GM10248 (cell line): ENCODE measurements around the gene CETP.

Source experiments
- CTCF ChIA-PET: fragments of 300-600 bp; sonication (Branson Sonifier 250); formaldehyde crosslinking; extraction: SDS; loops from one replicate; lab custom pipeline; 2021; ENCODE audit warnings: antibody characterized with exemption; lab: Yijun Ruan, JAX
- POLR2A ChIA-PET: fragments of 350-650 bp; sonication (Branson Sonifier 250); formaldehyde crosslinking; extraction: SDS; loops from one replicate; lab custom pipeline; 2020; ENCODE audit warnings: antibody characterized with exemption; lab: Yijun Ruan, JAX
- DNase-seq: peaks from one replicate; pipeline ENCODE4 v3.0.0; 2012; ENCODE audit errors: extremely low spot score
- TF ChIP-seq, protein P1 (sequence below): IDR thresholded peaks from 2 replicates; pipeline ENCODE4 v1.5.1; 2012; ENCODE audit warnings: mild to moderate bottlenecking, low read depth; ENCODE audit errors: extremely low read depth, missing control alignments, control extremely low read depth

CETP gene

DNA sequence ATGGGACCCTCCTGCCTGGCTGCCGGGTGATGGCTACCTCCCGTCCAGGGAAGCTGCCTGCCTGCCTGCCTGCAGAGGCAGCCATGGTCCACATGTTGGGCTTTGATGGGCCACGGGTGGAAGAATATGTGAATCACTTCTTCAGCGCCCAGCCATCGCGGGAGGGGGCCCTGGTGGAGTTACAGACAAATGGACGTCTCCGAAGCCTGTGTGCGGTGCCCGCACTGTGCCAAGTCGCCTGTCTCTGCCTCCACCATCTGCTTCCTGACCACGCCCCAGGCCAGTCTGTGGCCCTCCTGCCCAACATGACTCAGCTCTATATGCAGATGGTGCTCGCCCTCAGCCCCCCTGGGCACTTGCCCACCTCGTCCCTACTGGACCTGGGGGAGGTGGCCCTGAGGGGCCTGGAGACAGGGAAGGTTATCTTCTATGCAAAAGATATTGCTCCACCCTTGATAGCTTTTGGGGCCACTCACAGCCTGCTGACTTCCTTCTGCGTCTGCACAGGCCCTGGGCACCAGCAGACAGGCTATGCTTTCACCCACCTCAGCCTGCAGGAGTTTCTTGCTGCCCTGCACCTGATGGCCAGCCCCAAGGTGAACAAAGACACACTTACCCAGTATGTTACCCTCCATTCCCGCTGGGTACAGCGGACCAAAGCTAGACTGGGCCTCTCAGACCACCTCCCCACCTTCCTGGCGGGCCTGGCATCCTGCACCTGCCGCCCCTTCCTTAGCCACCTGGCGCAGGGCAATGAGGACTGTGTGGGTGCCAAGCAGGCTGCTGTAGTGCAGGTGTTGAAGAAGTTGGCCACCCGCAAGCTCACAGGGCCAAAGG lies 64.4 kb downstream of the CETP start:
- no peak for DNase-seq
- POLR2A ChIA-PET: no interaction called here

DNA sequence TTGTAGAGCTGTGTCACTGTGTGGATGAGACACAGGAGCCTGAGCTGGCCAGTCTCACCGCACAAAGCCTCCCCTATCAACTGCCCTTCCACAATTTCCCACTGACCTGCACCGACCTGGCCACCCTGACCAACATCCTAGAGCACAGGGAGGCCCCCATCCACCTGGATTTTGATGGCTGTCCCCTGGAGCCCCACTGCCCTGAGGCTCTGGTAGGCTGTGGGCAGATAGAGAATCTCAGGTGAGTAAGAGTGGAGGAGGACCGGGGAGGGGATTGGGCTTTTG lies 65.0 kb downstream of the CETP start:
- TF ChIP-seq, protein P1, sequence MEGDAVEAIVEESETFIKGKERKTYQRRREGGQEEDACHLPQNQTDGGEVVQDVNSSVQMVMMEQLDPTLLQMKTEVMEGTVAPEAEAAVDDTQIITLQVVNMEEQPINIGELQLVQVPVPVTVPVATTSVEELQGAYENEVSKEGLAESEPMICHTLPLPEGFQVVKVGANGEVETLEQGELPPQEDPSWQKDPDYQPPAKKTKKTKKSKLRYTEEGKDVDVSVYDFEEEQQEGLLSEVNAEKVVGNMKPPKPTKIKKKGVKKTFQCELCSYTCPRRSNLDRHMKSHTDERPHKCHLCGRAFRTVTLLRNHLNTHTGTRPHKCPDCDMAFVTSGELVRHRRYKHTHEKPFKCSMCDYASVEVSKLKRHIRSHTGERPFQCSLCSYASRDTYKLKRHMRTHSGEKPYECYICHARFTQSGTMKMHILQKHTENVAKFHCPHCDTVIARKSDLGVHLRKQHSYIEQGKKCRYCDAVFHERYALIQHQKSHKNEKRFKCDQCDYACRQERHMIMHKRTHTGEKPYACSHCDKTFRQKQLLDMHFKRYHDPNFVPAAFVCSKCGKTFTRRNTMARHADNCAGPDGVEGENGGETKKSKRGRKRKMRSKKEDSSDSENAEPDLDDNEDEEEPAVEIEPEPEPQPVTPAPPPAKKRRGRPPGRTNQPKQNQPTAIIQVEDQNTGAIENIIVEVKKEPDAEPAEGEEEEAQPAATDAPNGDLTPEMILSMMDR: no peak
- ChIA-PET CTCF (interaction anchor here (1.2 to 7.3 kb wide), 5 partner anchors 9 to 62 kb away, joined by 3 to 38 read pairs (median 4); no protein-coding TSS in a partner anchor), POLR2A (no interaction called here)
- DNase-seq: no peak

More for the DNA sequence above, 64.4 kb downstream of the CETP start:
- CTCF ChIA-PET: interaction anchor here (1.2 to 7.3 kb wide), 7 partner anchors 9 to 61 kb away, joined by 3 to 38 read pairs (median 4); no protein-coding TSS in a partner anchor
- TF ChIP-seq, protein P1: no peak

DNA sequence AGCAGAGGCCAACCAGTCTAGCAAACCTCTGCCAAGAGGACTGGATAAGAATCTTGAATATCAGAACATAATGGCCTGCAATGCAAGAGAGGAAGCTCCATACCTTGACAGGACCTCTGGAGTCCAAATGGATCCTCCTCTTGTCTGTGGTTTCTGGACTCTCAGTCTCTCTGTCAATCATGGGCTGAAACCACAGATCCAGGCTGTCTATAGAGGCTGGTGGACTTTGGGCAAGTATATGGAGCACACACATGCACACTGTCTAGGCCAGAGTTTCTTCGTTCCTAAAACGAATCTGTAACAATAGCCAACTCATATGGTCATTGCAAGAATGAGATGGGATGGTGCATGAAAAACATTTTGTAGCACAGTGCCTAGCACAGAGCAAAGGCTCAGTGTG lies 65.3 kb downstream of the CETP start:
- CTCF ChIA-PET: interaction anchor here (1.2 to 7.3 kb wide), 5 partner anchors 10 to 62 kb away, joined by 3 to 38 read pairs (median 4); no protein-coding TSS in a partner anchor
- POLR2A ChIA-PET: no interaction called here
- DNase-seq: no peak
- TF ChIP-seq, protein P1: no peak

DNA sequence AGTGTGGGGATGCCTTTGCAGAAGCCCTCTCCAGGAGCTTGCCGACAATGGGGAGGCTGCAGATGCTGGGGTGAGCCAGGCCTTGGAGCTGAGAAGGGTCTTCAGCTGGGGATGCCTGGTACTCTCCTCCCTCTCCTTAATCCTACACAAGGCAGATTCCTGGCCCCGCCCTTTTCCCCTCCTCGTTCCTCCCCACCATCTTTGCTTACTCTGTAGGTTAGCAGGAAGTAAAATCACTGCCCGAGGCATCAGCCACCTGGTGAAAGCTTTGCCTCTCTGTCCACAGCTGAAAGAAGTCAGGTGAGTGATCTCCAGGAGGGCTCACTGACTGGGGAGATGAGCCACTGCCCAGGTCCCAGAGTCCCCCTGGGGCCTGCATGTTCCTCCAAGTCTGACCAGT lies 66.3 kb downstream of the CETP start:
- DNase-seq: no peak
- POLR2A ChIA-PET: no interaction called here
- CTCF ChIA-PET: interaction anchor here (1.0 to 7.3 kb wide), 3 partner anchors 18 to 63 kb away, joined by 3 to 38 read pairs (median 7); no protein-coding TSS in a partner anchor
- TF ChIP-seq, protein P1: no peak

DNA sequence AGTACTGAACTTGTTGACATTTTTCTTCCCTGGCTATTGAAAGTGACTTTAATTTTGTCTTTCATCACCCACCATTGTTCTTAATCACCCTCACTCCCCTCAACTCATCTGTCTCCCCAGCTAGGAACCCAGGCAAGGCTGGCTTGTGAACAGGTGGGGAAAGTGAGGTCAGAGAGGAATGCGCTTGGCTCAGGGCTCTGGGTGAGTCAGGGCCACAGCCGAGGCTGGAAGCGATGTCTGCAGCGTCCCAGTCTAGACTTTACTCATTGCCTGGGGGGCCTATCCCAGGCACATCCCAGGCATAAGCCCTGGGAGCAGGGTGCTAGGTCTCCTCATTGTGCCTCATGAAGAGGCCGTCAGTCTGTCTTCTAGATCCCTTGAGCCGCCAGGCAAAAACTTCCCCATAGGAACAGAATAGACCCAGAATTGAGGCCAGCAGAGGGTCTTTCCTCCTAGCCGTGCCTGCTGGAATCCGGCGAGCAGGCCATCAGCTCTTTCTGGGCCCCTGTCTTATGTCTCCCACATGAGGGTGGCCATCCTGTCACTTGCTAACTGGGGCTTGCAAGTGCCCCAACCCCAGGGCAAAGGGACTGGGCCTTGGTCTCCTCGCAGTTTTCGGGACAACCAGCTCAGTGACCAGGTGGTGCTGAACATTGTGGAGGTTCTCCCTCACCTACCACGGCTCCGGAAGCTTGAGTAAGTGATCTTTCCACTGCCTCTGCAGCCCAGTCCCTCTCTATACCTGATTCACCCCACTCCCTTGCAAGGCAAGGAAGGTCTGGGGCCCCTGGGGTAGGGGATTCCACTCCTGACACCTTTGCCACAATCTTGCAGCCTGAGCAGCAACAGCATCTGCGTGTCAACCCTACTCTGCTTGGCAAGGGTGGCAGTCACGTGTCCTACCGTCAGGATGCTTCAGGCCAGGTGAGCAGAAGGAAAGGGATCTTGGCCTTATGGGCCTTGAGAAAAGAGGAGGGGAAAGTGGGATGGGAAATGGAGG lies 67.7 kb downstream of the CETP start:
- TF ChIP-seq, protein P1: no peak
- no peak for DNase-seq
- ChIA-PET POLR2A (no interaction called here), CTCF (interaction anchor here (1.0 to 2.2 kb wide), 3 partner anchors 11 to 61 kb away, joined by 3 to 9 read pairs (median 3); no protein-coding TSS in a partner anchor)
